Prostate gland (tissue), 2 donors: ENCODE results near the gene SDHD.

Experiments used
- POLR2A ChIP-seq: fragments of 450-650 bp; IDR thresholded peaks from one replicate; pipeline ENCODE4 v1.6.1; 2016; ENCODE audit warnings: antibody characterized with exemption, mild to moderate bottlenecking
- POLR2AphosphoS5 ChIP-seq: sonication (generic); formaldehyde crosslinking; IDR thresholded peaks from one replicate; pipeline ENCODE4 v1.6.1; 2017; ENCODE audit warnings: antibody characterized with exemption
- TF ChIP-seq, protein P1 (sequence below), 4 experiments: fragments of 200-600 bp in 2 of 4; fragments of 450-650 bp in 2 of 4; sonication (generic) in 2 of 4; IDR thresholded peaks; 1 replicate in 3 of 4; 2 replicates in 1 of 4; pipeline ENCODE4 v1.5.1; 2016 to 2019; ENCODE audit warnings: antibody characterized with exemption in 4 of 4, mild to moderate bottlenecking in 2 of 4, moderate library complexity in 2 of 4

- no peak for TF ChIP-seq POLR2A
- TF ChIP-seq, protein P1, sequence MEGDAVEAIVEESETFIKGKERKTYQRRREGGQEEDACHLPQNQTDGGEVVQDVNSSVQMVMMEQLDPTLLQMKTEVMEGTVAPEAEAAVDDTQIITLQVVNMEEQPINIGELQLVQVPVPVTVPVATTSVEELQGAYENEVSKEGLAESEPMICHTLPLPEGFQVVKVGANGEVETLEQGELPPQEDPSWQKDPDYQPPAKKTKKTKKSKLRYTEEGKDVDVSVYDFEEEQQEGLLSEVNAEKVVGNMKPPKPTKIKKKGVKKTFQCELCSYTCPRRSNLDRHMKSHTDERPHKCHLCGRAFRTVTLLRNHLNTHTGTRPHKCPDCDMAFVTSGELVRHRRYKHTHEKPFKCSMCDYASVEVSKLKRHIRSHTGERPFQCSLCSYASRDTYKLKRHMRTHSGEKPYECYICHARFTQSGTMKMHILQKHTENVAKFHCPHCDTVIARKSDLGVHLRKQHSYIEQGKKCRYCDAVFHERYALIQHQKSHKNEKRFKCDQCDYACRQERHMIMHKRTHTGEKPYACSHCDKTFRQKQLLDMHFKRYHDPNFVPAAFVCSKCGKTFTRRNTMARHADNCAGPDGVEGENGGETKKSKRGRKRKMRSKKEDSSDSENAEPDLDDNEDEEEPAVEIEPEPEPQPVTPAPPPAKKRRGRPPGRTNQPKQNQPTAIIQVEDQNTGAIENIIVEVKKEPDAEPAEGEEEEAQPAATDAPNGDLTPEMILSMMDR (IDR thresholded peaks at IDR 0.05), result no peak
- TF ChIP-seq POLR2AphosphoS5, result no peak
Observed at GRCh38 chr11:112042161-112042960, 44.3 kb upstream of the SDHD start.
